Neuronal stem cell (in vitro differentiated cells): ENCODE measurements around the gene MAP1LC3B2.

ENCODE experiments used
- DNase-seq: peaks from one replicate; pipeline ENCODE4 v3.0.0-alpha.2; 2013; ENCODE audit warnings: low spot score
- H2AFZ ChIP-seq: one replicate; pipeline ENCODE4 v1.6.1; 2013; ENCODE audit warnings: mild to moderate bottlenecking, low read length, inconsistent platforms
- H2AK5ac ChIP-seq: 2 replicates; pipeline ENCODE4 v1.6.1; 2013; ENCODE audit warnings: low read depth, mild to moderate bottlenecking, inconsistent platforms, low read length, moderate library complexity, mixed read lengths
- H2BK120ac ChIP-seq: 2 replicates; pipeline ENCODE4 v1.6.1; 2013; ENCODE audit warnings: low read depth, mild to moderate bottlenecking, inconsistent platforms, low read length, moderate library complexity, mixed read lengths
- H2BK12ac ChIP-seq: one replicate; pipeline ENCODE4 v1.6.1; 2013; ENCODE audit warnings: low read length, inconsistent platforms
- H2BK15ac ChIP-seq: 2 replicates; pipeline ENCODE4 v1.6.1; 2013; ENCODE audit warnings: mild to moderate bottlenecking, low read length, inconsistent platforms, mixed read lengths
- H2BK5ac ChIP-seq: one replicate; pipeline ENCODE4 v1.6.1; 2013; ENCODE audit warnings: inconsistent platforms, mild to moderate bottlenecking, low read length, moderate library complexity
- H3K14ac ChIP-seq: one replicate; pipeline ENCODE4 v1.6.1; 2013; ENCODE audit warnings: low read length, inconsistent platforms
- H3K18ac ChIP-seq: 2 replicates; pipeline ENCODE4 v1.6.1; 2013; ENCODE audit warnings: low read length, inconsistent platforms
- H3K23ac ChIP-seq: 2 replicates; pipeline ENCODE4 v1.6.1; 2013; ENCODE audit warnings: low read depth, mild to moderate bottlenecking, mixed read lengths, low read length, inconsistent platforms; ENCODE audit not compliant: poor library complexity
- H3K27ac ChIP-seq: replicated peaks from 3 replicates; pipeline ENCODE4 v1.5.1; 2013; ENCODE audit warnings: low read length, inconsistent platforms
- H3K27me3 ChIP-seq, 3 experiments: 2 replicates each; pipeline ENCODE4 v1.6.1; 2013; ENCODE audit warnings: low read length in 3 of 3, mild to moderate bottlenecking in 2 of 3, inconsistent platforms in 1 of 3, low read depth in 1 of 3, mixed read lengths in 1 of 3, moderate library complexity in 1 of 3; ENCODE audit not compliant: control insufficient read depth in 3 of 3, insufficient read depth in 3 of 3
- H3K36me3 ChIP-seq, 2 donors: replicated peaks in 1 of 2; 2 replicates each; pipeline ENCODE4 v1.6.1; 2013; ENCODE audit warnings: low read length in 2 of 2; ENCODE audit not compliant: control insufficient read depth in 2 of 2, insufficient read depth in 2 of 2
- H3K4ac ChIP-seq: 2 replicates; pipeline ENCODE4 v1.6.1; 2013; ENCODE audit warnings: inconsistent platforms, mild to moderate bottlenecking, low read length, moderate library complexity
- H3K4me1 ChIP-seq, 2 donors: 1 replicate in 1 of 2; 2 replicates in 1 of 2; pipeline ENCODE4 v1.6.1; 2013; ENCODE audit warnings: low read length in 2 of 2, low read depth in 1 of 2; ENCODE audit not compliant: control insufficient read depth in 2 of 2, insufficient read depth in 1 of 2
- H3K4me2 ChIP-seq: one replicate; pipeline ENCODE4 v1.6.1; 2013; ENCODE audit warnings: mild to moderate bottlenecking, low read length, inconsistent platforms; ENCODE audit not compliant: insufficient read depth, poor library complexity, severe bottlenecking
- H3K4me3 ChIP-seq, 2 donors: 2 replicates each; pipeline ENCODE4 v1.5.1; 2013; ENCODE audit warnings: low read length in 2 of 2, mild to moderate bottlenecking in 2 of 2, inconsistent platforms in 1 of 2, moderate library complexity in 1 of 2
- H3K79me1 ChIP-seq: one replicate; pipeline ENCODE4 v1.6.1; 2013; ENCODE audit warnings: low read depth, mild to moderate bottlenecking, inconsistent platforms, low read length, moderate library complexity
- H3K9ac ChIP-seq: one replicate; pipeline ENCODE4 v1.6.1; 2013; ENCODE audit warnings: mild to moderate bottlenecking, low read depth, low read length, inconsistent platforms; ENCODE audit not compliant: poor library complexity
- H3K9me3 ChIP-seq, 2 donors: replicated peaks in 1 of 2; 2 replicates each; pipeline versions ENCODE3 to v1.6.1; 2013; ENCODE audit warnings: low read length in 2 of 2, mild to moderate bottlenecking in 2 of 2, inconsistent platforms in 1 of 2, low read depth in 1 of 2, mixed read lengths in 1 of 2, moderate library complexity in 1 of 2; ENCODE audit not compliant: control insufficient read depth in 2 of 2, insufficient read depth in 1 of 2
- H4K8ac ChIP-seq: one replicate; pipeline ENCODE4 v1.6.1; 2013; ENCODE audit warnings: low read depth, mild to moderate bottlenecking, inconsistent platforms, low read length, moderate library complexity
- H4K91ac ChIP-seq: one replicate; pipeline ENCODE4 v1.6.1; 2013; ENCODE audit warnings: low read length, low read depth, mild to moderate bottlenecking, inconsistent platforms; ENCODE audit not compliant: poor library complexity
- WGBS, 2 donors: extraction: QIAGEN DNeasy Blood & Tissue Kit; methylation state at CpG; one replicate each; pipeline ENCODE4 v1.1.7; 2013; ENCODE audit warnings: missing lambda C conversion rate in 2 of 2, mixed read lengths in 1 of 2; ENCODE audit not compliant: insufficient read length in 2 of 2, insufficient replicate concordance in 1 of 2; ENCODE audit errors: extremely low coverage in 2 of 2; 5-methylcytosine and 5-hydroxymethylcytosine counted together

MAP1LC3B2 gene

GRCh38 chr12:116597886-116598285, 38.7 kb downstream of the MAP1LC3B2 start:
- H2BK12ac ChIP-seq, result no peak overlapping the region
- H3K23ac ChIP-seq, result no peak overlapping the region
- no peak overlapping the region for H3K14ac ChIP-seq
- H3K79me1 ChIP-seq, result no peaks in the 10 kb centered on the region
- H3K27me3 ChIP-seq, result peaks cover 0 to 4% (median 0%) of the 10 kb centered on the region in 3 experiments
- H3K4me2 ChIP-seq, result no peak overlapping the region
- no peak overlapping the region for H3K27ac ChIP-seq
- no peak overlapping the region for H4K8ac ChIP-seq
- no peak overlapping the region for H3K4me3 ChIP-seq
- no peak overlapping the region for H3K9ac ChIP-seq
- H3K36me3 ChIP-seq, result no peaks in the 10 kb centered on the region
- no peak for DNase-seq
- H3K9me3 ChIP-seq, result no peaks in the 10 kb centered on the region
- H2BK5ac ChIP-seq, result no peak overlapping the region
- H3K4me1 ChIP-seq, result peaks cover 0 to 5% of the 10 kb centered on the region in 2 donors
- no peak overlapping the region for H2AFZ ChIP-seq
- H2AK5ac ChIP-seq, result no peak overlapping the region
- no peak overlapping the region for H3K4ac ChIP-seq
- no peak overlapping the region for H2BK15ac ChIP-seq
- no CpG with 5 or more reads among the region's 1 CpG for WGBS, 2 donors
- no peak overlapping the region for H2BK120ac ChIP-seq
- H4K91ac ChIP-seq, result no peak overlapping the region
- no peak overlapping the region for H3K18ac ChIP-seq

DNA sequence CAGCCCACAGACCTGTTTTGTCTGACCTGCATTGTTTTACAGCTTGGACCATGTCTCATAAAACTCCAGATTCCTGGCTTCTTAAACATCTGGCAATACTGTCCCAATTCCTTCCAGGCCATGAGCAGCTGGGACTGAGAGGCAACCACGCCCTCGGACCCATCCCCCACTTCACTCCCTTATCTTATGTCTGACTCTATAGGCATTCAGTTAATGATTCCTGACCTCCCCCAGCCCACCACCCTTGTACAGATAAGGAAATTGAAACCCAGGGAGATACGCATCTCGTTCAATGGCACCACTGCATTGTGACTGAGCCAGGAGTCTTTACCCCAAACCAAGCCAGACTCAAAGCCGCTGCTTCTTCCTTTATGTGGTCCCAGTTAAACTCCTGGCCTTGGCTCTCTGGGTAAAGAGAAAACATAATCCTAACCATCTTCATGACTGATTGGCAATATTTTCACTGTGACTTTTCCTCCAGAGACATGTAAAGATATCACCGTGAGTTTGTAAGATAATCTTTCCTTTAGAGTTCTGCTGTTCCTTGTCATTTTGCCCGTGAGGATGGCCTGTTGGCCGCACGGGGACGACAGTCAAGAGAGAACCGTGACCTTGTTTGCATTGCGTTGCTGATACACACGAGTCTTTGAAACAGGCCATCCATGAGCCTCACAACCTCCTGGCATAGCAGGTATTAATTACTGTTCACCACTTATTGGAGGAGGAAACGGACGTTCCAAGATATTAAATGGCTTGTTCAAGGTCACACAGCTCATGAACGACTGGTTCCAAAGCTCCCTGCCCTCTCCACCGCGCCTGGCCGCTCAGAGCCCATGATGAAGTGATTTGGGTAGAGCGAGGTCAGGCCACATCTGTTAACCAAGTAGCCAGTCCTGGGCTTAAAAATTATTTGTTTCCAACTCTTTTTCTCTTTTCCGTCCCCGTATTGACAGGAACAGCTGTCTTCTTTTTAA, 39.4 kb downstream of the MAP1LC3B2 start:
- H3K9ac ChIP-seq, result no peak overlapping the region
- H4K8ac ChIP-seq, result no peak overlapping the region
- no peak overlapping the region for H3K4me3 ChIP-seq
- H2BK15ac ChIP-seq, result no peak overlapping the region
- no peak overlapping the region for H2BK12ac ChIP-seq
- no peak overlapping the region for H3K23ac ChIP-seq
- no peak for DNase-seq
- H2BK120ac ChIP-seq, result no peak overlapping the region
- peaks cover 0 to 9% of the 10 kb centered on the region in 2 donors for H3K4me1 ChIP-seq
- H4K91ac ChIP-seq, result no peak overlapping the region
- H2AFZ ChIP-seq, result no peak overlapping the region
- no peak overlapping the region for H3K14ac ChIP-seq
- H3K36me3 ChIP-seq, result no peaks in the 10 kb centered on the region
- no peaks in the 10 kb centered on the region for H3K79me1 ChIP-seq
- no peak overlapping the region for H3K18ac ChIP-seq
- no peak overlapping the region for H3K4me2 ChIP-seq
- H2AK5ac ChIP-seq, result no peak overlapping the region
- H3K27ac ChIP-seq, result no peak overlapping the region
- no peak overlapping the region for H2BK5ac ChIP-seq
- peaks cover 0 to 4% (median 0%) of the 10 kb centered on the region in 3 experiments for H3K27me3 ChIP-seq
- no peaks in the 10 kb centered on the region for H3K9me3 ChIP-seq
- H3K4ac ChIP-seq, result no peak overlapping the region
- no CpG with 5 or more reads among the region's 22 CpGs for WGBS, 2 donors

- no peak overlapping the region for H3K4ac ChIP-seq
- H4K91ac ChIP-seq, result no peak overlapping the region
- H3K23ac ChIP-seq, result no peak overlapping the region
- no peaks in the 10 kb centered on the region for H3K36me3 ChIP-seq
- H2AK5ac ChIP-seq, result no peak overlapping the region
- H3K4me3 ChIP-seq, result no peak overlapping the region
- no peaks in the 10 kb centered on the region for H3K79me1 ChIP-seq
- H3K4me2 ChIP-seq, result peak overlapping the region; percentile 41
- H3K9me3 ChIP-seq, result no peaks in the 10 kb centered on the region
- peak; percentile 58 for DNase-seq
- H3K27me3 ChIP-seq, result peaks cover 0 to 4% (median 0%) of the 10 kb centered on the region in 3 experiments
- H3K18ac ChIP-seq, result peak overlapping the region; percentile 76
- H3K9ac ChIP-seq, result no peak overlapping the region
- no peak overlapping the region for H2BK120ac ChIP-seq
- H3K14ac ChIP-seq, result no peak overlapping the region
- H3K4me1 ChIP-seq, result peaks cover 0 to 9% of the 10 kb centered on the region in 2 donors
- no peak overlapping the region for H2BK15ac ChIP-seq
- H2BK5ac ChIP-seq, result no peak overlapping the region
- H2AFZ ChIP-seq, result peak overlapping the region; percentile 58
- H4K8ac ChIP-seq, result no peak overlapping the region
- WGBS, 2 donors, result no CpG with 5 or more reads among the region's 30 CpGs
- H3K27ac ChIP-seq, result no peak overlapping the region
- peak overlapping the region; percentile 52 for H2BK12ac ChIP-seq
Observed at GRCh38 chr12:116599285-116600136, 40.3 kb downstream of the MAP1LC3B2 start.
